C4-2B (cell line): ENCODE data around the gene VEPH1.

ENCODE experiments used
- ZFX ChIP-seq: fragments of 450-650 bp; IDR thresholded peaks from 2 replicates; pipeline ENCODE4 v1.6.1; 2017
- TF ChIP-seq, protein P1 (sequence below): fragments of 450-650 bp; conservative IDR thresholded peaks from 2 replicates; pipeline ENCODE4 v1.5.1; 2017; ENCODE audit warnings: mild to moderate bottlenecking

DNA sequence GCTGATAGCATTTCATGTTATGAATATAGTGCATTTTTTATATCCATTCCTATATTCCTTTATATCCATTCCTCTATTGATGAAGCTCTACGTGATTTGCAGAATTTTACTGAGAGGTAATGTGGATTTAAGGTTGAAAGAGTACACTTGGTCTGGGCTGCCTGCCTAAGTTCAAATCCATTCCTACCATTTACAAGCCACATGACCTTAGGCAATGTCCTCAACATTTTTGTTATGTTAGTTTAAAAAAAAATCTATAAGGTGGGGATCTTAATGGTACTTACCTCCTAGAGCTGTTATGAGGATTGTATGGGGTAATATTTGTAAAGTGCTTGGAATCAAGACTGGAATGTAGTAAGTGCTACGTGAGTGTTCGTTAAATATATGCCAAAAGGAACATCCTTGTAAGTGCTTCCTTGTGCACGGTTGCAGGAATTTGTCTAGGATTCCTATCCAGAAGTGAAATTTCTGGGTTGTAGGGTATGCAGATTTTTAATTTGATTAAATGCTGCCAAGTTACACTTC, 11.2 kb upstream of the VEPH1 start:
- TF ChIP-seq, protein P1, sequence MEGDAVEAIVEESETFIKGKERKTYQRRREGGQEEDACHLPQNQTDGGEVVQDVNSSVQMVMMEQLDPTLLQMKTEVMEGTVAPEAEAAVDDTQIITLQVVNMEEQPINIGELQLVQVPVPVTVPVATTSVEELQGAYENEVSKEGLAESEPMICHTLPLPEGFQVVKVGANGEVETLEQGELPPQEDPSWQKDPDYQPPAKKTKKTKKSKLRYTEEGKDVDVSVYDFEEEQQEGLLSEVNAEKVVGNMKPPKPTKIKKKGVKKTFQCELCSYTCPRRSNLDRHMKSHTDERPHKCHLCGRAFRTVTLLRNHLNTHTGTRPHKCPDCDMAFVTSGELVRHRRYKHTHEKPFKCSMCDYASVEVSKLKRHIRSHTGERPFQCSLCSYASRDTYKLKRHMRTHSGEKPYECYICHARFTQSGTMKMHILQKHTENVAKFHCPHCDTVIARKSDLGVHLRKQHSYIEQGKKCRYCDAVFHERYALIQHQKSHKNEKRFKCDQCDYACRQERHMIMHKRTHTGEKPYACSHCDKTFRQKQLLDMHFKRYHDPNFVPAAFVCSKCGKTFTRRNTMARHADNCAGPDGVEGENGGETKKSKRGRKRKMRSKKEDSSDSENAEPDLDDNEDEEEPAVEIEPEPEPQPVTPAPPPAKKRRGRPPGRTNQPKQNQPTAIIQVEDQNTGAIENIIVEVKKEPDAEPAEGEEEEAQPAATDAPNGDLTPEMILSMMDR = no peak
- TF ChIP-seq ZFX = no peak
